NCI-H526 treated with DMSO at 0.1 percent for 48 hours (cell line): ENCODE measurements around the gene FMNL1.
"Not testable (repeated sequence)": the region's sequence is repeated elsewhere in the genome, so short reads cannot be mapped to it uniquely, and the experiment has no call there.

Experiments
- DNase-seq: peaks from one replicate; lab custom pipeline; 2025; lab: John Stamatoyannopoulos, UW

Gene FMNL1

DNA sequence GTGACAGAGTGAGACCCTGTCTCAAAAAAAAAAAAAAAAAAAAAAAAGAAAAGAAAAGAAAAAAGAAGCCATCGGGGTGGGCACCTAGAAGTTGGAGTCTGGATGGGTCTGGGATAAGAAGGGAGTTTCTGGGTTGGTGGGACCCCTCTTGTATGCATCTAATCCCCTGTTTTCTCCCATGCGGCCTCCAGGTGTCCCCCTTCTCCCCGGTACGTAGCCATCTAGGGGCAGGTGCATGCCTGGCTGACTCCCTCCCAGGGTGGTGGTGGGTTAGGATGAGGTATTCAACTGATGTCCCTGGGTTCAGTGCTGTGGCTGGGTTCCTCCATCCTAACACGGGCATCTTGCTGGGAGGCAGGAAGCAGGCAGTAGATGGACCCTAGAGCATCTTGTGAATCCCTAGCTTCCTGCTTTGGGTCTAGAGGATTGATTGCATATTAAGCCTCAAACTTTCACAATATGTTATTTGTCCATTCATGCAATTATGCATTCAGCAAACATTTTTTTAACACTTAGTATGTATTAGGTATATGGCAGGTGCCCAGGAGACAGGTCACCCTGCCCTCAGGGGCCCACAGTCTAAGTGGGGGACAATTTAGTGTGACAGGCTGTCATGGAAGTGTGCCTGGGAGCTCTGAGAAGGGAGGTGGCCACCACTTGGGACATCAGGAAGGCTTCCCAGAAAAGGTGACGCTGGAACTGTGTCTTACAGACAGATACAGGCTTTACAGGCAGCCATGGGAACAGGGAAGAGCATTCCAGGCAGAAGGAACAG is 13.1 kb downstream of the FMNL1 start:
- peak; percentile 61 for DNase-seq

- DNase-seq = peak; percentile 62
Measured at GRCh38 chr17:45235416-45236281, 14.0 kb downstream of the FMNL1 start.

- no peak for DNase-seq
Measured at GRCh38 chr17:45236282-45236606, 14.6 kb downstream of the FMNL1 start.

DNA sequence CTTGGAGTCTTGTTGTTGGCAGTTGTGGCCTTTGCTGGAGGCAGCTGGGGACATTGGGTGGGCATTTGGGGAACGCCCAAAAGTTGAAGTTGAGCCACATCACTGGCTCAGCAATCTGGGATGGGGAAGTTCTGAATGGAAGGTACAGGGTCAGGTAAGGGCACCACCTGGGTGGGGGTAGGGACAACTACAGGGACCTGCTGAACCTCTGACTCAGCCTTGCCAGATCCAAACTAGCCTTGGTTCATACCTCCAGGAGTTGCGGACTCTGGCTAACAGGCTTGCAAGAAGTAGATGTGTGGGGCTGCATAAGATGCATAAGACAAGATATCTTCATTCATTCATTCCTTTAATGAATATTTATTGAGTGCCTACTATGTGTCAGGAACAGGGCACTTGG is 16.0 kb downstream of the FMNL1 start:
- no peak for DNase-seq

- DNase-seq = no peak
Measured at GRCh38 chr17:45238155-45238774, 16.6 kb downstream of the FMNL1 start.

GRCh38 chr17:45240905-45241327 is 19.2 kb downstream of the FMNL1 start:
- no peak for DNase-seq

GRCh38 chr17:45241328-45242028 is 19.8 kb downstream of the FMNL1 start:
- peak; percentile 63 for DNase-seq

DNA sequence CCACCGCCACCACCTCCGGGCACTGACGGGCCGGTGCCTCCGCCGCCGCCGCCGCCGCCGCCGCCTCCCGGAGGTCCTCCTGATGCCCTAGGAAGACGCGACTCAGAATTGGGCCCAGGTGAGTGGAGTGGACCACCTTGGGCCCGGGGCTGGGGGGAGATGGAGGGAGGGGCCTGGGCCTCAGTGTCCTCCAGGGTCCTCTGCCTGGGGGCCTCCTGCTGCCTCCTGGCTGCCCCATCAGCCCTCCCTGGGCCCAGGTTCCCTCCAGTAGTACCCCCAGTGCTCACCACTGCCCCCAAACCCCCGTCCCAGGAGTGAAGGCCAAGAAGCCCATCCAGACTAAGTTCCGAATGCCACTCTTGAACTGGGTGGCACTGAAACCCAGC is 20.3 kb downstream of the FMNL1 start:
- DNase-seq = no peak

DNA sequence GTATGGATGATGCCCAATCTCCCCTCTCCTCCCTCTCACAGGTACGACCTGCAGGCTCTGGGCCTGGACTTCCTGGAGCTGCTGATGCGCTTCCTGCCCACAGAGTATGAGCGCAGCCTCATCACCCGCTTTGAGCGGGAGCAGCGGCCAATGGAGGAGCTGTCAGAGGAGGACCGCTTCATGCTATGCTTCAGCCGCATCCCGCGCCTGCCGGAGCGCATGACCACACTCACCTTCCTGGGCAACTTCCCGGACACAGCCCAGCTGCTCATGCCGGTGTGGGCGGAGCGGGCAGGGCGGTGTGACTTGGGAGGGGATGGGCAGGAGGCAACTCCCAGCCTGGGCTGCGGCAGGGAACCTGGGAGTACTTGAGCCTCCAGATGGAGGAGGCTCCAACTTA is 22.1 kb downstream of the FMNL1 start:
- DNase-seq = no peak

DNA sequence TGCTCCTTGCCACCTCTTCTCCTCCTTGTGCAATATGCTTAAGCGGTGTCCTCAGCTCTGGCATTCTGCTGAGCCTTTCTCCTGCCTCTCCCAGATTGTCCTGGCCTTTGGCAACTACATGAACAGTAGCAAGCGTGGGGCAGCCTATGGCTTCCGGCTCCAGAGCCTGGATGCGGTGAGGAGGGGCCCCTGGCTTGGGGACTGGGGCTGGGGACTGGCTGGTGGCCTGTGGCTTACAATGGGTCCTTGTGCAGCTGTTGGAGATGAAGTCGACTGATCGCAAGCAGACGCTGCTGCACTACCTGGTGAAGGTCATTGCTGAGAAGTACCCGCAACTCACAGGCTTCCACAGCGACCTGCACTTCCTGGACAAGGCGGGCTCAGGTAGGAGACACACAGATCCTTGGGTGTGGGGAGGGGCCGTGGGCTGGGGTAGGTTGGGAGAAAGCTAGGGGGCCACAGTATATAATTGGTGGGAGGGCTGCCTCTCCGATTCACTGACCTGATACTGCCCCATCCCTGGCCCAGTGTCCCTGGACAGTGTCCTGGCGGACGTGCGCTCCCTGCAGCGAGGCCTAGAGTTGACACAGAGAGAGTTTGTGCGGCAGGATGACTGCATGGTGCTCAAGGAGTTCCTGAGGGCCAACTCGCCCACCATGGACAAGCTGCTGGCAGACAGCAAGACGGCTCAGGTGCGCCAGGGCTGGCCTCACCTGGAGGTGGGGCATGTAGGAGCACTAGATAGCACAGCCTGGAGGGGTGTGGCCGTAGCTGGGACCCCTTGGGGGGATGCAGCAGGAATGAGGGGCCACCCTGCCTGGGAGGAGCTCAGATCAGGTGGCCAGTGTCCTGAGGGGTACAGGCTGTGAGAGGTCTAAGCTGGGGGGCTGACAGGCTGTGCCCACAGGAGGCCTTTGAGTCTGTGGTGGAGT is 23.3 kb downstream of the FMNL1 start:
- DNase-seq = no peak

DNA sequence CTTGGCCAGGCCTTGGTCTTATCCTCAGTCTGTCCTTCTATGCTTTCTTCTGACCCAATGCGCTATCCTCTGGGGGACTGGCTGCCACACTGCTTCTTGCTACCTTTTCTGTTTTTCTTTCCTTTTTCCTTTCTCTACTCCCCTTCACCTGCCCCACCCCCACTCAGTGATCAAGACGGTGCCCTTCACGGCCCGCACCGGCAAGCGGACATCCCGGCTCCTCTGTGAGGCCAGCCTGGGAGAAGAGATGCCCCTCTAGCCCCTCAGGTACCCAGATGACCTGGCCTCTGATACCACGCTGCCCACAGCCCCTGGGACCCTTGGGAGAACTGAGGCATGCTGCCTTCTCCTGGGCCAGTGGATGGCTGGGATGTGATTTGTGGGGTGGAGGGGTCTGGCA is 24.7 kb downstream of the FMNL1 start:
- DNase-seq = no peak

DNA sequence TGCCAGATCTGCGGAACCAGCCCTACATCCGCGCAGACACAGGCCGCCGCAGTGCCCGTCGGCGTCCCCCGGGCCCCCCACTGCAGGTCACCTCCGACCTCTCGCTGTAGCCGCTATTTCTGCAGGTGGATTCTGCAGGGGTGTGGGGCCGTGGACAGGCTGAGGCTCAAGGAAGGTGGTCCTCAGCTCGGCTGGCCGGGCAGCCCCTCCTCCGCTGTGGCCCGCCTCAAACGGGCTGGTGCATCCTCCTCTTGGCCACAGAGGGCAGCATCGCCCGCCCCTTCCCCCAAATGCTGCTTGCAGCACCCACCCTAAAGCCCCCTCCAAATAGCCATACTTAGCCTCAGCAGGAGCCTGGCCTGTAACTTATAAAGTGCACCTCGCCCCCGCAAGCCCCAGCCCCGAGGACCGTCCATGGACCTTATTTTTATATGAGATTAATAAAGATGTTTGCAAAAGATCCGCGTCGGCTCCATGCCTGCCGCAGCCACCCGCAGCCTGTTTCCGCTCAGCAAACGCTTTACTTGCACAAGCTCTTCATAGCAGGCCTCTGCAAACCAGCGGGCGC is 25.3 kb downstream of the FMNL1 start:
- DNase-seq = no peak

GRCh38 chr17:45247429-45248131 is 25.9 kb downstream of the FMNL1 start:
- peak; percentile 94 for DNase-seq

DNA sequence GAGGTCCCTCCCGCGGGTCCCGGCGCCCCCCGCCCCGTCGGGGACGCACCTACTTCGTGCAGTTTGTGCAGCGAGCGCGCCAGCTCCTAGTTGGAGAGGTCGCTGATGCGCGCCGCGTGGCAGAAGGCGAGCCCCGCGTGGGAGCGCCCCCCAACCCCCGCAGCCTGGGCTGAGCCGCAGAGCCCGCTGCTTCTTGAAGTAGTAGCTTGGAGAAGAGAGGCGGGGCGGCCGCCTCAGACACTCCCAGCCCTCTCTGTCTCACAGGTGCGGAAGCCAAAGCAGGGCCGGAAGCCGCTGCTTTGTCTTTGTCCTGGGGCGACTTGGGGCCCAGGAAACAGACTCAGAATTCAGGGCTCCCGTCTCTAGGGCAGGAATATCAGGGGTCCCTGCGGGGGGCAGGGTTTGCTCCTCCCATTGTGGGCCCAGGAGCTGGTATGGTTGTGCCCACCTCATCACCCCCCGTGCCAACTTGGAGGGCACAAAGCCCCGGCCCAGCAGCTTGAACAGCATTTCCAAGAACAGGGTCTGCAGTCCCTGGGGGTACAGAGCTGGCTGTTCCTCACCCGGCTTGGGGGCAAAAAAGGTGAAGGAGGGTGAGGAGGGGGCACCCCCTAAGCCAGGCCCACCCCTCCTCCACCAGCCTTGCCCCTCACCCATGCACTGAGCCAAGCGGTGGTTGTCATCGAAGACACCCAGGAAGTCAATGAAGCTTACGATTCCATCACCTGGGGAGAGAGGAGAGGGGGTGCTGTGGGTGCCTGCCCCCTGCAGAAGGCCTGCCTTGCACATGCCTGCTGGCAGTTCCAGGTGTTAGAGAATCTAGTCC is 26.7 kb downstream of the FMNL1 start:
- peak; percentile 29 for DNase-seq

DNA sequence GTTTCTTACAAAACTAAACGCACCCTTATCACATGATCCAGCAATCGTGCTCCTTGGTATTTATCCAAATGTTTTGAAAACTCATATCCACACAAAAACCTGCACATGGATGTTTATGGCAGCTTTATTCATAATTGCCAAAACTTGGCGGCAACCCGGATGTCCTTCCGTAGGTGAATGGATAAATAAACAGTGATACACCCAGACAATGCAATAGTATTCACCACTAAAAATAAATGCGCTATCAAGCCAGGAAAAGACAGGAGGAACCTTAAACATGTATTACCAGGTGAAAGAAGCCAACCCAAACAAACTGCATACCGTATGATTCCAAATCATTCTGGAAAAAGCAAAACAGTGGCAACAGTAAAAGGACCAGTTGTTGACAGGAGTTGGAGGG is 30.2 kb downstream of the FMNL1 start:
- DNase-seq = no peak

DNA sequence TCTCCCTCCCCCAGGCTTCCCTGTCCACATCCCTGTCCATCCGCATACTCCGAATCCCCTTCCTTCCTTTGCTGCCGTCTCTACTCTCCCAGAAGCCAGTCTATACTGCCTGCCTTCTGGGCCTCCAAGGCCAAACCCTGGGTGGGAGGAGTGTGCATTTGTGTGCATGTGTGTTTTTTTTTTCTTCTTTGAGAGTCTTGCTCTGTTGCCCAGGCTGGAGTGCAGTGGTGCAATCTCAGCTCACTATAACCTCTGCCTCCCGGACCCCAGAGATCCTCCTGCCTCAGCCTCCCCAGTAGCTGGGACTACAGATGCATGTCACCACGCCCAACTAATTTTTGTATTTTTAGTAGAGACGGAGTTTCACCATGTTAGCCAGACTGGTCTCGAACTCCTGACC is 31.6 kb downstream of the FMNL1 start:
- DNase-seq = not testable (repeated sequence)

DNA sequence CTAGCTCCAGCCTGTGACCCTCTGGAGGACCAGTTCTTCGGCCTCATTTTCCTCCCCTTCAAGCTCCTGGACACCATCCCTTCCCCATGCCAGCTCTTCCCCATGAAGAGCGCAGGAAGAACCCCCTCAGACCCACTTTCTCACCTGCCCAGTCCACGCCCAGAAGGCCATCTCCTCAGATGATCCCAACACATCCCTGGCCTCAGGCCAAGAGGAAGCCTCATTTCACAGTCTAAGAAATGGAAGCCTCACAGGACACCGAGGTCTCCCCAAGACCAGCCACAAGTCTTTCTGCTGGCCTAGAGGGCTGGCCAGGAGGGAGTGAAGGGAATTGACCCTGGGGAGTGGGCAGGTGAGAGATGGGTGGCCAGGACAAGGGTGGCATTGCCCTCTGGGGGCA is 32.2 kb downstream of the FMNL1 start:
- DNase-seq = no peak

DNA sequence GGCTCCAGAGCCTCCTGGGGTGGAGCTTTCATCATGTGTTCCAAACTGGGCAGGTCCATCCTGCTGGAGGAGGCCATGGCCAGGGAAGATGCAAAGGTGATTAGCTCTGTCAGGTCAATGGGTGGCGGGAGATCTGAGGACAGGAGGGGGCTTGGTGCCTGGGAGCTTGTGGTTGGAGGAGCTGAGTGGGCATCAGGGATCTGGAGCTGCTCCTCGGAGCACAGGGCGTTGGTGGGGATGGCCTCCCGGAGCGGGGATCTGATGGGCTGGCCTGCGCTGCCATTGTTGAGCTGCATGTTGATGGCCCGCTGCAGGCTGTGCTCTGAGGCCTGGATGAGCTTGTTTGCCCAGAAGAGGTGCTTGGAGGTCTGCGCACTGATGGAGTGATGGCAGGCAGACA is 33.7 kb downstream of the FMNL1 start:
- DNase-seq = no peak
